ENCODE data around the gene GALNT17.

DNA sequence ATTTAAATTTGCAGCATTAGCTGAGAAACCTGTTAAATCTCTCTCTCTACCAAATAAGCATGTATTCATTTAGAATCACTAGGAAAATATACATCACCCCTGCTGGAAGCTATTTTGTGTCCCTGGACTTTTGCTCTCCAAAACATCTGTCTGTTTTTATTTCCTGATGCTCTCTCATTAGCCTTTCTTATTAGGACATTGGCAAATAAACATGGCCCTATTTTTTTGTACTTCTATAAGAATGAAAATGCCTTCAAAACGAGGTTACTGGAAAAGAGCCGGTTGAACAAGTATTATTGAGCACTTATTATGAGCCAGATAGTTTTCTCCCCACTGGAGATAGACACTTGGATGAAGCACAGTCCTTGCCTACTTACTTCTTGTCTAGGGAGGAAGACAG is 206.9 kb downstream of the GALNT17 start:
- TF ChIP-seq CTCF (conservative IDR thresholded peaks at IDR 0.05; ENCODE audit: low read depth, low read length) = no peak
- TF ChIP-seq EZH2 (IDR thresholded peaks at IDR 0.05; ENCODE audit: low read length, unreplicated experiment) = no peak
- no peak for TF ChIP-seq EZH2phosphoT487 (IDR thresholded peaks at IDR 0.05; ENCODE audit: borderline replicate concordance, low read length)
